GM10266 (cell line): ENCODE results near the gene DDX11.
"Not testable (repeated sequence)": the region's sequence is repeated elsewhere in the genome, so short reads cannot be mapped to it uniquely, and the experiment has no call there.

Source experiments
- DNase-seq: peaks from one replicate; pipeline ENCODE4 v3.0.0; 2012; ENCODE audit errors: extremely low spot score
- TF ChIP-seq, protein P1 (sequence below): IDR thresholded peaks from 2 replicates; pipeline ENCODE4 v1.5.1; 2012; ENCODE audit warnings: mild to moderate bottlenecking, low read depth; ENCODE audit not compliant: control insufficient read depth, insufficient read depth; ENCODE audit errors: missing control alignments

Gene DDX11

DNA sequence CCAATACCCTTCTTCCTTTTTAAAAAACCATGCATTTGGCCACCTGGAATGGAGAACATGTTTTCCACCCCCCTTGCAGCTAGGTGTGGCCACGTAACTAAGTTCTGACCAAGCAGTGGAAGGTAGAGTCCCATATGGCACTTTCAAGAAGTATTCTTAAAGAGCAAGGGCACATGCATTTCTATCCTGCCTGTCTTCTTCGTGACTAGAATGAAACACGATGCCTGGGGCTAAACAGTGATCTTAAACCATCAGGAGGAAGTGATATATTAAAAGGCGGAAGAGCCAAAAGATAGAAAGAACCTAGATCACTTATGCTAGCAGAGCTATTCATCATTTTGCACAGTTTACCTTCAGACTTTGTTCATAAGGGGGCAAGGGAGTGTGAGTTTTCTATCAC lies 16.0 kb upstream of the DDX11 start:
- DNase-seq: no peak
- TF ChIP-seq, protein P1, sequence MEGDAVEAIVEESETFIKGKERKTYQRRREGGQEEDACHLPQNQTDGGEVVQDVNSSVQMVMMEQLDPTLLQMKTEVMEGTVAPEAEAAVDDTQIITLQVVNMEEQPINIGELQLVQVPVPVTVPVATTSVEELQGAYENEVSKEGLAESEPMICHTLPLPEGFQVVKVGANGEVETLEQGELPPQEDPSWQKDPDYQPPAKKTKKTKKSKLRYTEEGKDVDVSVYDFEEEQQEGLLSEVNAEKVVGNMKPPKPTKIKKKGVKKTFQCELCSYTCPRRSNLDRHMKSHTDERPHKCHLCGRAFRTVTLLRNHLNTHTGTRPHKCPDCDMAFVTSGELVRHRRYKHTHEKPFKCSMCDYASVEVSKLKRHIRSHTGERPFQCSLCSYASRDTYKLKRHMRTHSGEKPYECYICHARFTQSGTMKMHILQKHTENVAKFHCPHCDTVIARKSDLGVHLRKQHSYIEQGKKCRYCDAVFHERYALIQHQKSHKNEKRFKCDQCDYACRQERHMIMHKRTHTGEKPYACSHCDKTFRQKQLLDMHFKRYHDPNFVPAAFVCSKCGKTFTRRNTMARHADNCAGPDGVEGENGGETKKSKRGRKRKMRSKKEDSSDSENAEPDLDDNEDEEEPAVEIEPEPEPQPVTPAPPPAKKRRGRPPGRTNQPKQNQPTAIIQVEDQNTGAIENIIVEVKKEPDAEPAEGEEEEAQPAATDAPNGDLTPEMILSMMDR: no peak

DNA sequence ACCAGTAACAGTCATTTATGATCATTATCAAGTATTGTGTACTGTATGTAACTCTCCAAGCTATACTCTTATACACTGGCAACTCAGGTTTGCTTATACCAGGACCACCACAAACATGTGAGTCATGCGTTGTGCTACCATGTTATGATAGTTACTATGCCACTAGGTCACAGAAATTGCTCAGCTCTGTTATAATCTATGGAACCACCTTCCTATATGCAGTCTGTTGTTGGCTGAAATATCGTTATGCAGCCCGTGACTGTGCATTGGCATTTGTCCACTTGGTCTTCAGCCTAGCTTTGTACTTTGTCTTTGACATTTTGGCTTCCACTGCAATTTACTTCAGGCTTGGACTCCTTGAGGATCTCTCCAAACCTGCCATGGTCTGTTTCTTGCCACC lies 7.5 kb upstream of the DDX11 start:
- not testable (repeated sequence) for DNase-seq

GRCh38 chr12:31067656-31068055 lies 6.0 kb upstream of the DDX11 start:
- DNase-seq: not testable (repeated sequence)

DNA sequence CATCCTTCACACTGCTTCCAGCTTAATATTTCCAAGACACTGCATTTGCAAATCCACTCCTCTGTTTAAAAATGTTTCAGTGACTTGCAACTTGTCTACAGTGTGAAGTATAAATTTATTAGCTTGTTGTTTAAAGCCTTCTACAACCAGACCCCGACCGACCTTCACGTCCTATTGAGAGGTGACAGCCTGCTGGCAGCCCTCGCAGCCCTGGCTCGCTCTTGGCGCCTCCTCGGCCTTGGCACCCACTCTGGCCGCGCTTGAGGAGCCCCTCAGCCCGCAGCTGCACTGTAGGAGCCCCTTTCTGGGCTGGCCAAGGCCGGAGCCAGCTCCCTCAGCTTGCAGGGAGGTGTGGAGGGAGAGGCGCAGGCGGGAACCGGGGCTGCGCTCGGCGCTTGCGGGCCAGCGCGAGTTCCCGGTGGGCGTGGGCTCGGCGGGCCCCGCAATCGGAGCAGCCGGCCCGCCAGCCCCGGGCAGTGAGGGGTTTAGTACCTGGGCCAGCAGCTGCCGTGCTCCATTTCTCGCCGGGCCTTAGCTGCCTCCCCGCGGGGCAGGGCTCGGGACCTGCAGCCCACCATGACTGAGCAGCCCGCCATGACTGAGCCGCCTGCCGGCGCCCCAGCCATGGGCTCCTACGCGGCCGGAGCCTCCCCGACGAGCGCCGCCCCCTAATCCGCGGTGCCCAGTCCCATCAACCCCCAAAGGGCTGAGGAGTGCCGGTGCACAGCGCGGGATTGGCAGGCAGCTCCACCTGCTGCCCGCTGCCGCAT lies 2.5 kb upstream of the DDX11 start:
- DNase-seq: not testable (repeated sequence)

DNA sequence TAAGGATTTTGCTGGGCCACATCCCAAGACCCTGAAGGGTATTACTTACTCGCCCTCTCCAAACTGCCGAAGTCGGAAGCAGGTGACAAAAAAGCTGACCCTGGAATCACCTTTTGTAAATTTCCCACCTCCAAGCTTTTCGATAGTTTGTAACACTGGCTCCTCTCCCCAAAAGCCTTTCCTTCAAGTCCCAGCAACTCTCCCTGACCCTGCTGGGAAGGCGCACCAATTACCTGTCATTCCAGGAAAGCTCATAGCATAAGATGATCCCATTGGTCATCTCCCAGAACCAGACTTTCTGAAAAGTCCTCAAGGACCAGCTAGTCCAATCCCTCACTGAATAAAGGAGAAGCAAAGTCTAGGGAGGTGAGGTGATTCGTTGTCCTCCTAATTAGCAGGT lies 698 bp upstream of the DDX11 start:
- DNase-seq: not testable (repeated sequence)

- DNase-seq: not testable (repeated sequence)
These were observed 744 bp downstream of the DDX11 start for GRCh38 chr12:31074333-31074874.

DNA sequence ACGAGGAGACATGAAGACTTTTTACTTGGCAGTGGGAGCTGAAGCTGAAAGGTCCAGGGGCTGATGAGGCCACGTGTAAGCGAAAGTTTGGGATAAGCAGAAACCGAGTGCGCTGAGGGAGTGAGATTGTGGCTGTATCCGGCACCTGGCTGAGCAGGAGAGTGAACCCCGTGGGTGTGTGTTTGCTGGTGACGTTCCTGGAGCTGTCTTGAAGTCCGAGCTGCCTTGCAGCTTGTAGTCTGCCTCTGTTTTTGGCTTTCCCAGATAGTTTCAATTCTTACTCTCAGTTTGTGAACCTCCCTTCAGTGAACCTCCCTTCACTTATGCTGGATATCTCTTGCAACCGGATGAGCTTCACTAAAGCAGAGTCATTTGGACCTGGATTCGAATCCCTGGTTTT lies 2.5 kb downstream of the DDX11 start:
- not testable (repeated sequence) for DNase-seq

DNA sequence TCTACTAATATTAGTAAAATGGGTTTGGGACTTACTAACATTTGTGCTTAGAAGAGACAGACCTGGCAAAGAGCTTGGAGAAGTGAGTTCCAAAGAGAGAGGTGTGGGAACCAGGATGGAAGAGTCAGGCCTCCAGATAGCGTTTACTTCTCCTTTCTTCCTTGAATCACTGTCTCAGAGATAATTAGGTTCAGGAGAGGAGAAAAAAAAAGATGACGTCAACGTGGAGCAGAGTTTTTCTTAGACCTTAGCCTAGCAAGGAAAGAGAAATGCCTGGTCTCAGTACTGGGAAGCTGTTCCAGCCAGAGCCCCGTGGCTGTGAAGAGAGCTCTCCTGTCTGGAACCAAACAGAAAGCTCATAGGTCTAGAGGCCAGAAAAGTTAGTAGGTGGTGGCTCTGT lies 3.4 kb downstream of the DDX11 start:
- DNase-seq: not testable (repeated sequence)

DNA sequence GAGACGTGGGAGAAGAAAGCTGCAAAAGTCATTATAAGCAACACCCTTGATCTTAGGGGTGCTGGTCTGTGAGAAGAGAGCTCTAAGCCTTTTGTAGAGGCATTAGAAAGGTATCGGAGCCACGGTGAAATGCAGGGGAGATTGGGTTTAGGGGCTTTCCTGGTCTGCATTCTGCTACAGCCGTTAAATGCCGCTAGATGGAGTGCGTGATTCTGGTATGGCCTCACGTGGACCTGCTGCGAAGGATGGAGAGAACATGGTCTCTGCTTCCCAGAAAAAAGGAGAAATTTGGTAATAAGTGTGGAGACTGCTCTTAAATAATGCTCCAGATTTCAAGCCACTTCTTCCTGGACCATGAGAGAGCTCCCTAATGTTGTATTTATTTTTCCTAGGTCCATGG lies 4.3 kb downstream of the DDX11 start:
- not testable (repeated sequence) for DNase-seq

DNA sequence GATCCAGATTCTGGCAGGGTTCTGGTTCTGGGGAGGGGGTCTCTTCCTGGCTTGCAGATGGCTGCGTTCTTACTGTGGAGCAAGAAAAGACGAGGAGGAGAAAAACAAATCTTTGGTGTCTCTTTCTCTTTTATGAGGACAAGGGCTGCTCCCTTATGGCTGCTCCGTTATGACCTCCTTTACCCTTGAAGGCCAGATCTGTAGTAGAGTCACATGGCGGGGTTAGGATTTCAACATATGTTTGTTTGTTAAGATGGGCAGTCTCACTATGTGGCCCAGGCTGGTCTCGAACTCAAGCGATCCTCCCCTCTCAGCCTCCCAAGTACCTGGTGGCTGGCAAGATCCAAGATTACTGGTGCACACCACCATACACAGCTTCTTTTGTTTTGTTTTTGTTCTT lies 5.8 kb downstream of the DDX11 start:
- DNase-seq: not testable (repeated sequence)

GRCh38 chr12:31080221-31080620 lies 6.6 kb downstream of the DDX11 start:
- not testable (repeated sequence) for DNase-seq

DNA sequence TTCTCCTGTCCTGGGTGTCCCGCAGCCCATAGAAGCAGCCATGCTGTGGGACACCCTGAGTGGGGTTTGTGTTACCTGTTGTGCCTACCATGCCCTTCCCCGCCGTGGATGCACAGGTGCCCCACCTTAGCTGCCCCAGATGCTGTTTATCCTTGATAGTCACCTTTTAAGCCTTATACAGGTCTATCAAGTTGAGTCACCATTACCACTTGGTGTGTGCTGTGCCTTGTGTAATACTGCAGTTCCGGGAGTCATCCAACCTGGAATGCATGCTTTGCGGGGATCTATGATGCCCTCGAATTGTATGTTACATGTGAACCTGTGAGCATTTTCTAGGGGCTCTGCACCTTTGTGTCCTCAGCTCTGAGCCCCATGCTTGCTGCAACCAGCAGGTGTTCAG lies 7.6 kb downstream of the DDX11 start:
- DNase-seq: not testable (repeated sequence)

DNA sequence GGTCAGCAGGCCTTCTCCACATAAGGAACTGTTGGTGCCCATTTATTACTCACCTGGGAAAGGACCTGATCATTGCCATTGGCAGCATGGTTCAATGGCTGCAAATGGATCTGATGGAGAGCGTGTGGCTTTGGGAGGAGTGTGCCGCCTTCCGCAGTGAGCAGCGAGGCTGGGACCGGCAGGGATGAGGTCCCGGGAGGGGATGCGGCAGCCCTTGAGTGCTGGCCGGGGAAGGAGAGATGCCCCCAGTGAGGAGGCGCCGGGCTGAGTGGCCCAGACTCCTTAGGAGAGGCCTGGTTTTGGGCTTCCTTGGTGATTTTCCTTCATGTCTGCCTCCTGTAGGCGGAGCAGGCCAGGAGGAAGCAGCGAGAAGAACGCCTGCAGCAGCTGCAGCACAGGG lies 10.6 kb downstream of the DDX11 start:
- DNase-seq: not testable (repeated sequence)

DNA sequence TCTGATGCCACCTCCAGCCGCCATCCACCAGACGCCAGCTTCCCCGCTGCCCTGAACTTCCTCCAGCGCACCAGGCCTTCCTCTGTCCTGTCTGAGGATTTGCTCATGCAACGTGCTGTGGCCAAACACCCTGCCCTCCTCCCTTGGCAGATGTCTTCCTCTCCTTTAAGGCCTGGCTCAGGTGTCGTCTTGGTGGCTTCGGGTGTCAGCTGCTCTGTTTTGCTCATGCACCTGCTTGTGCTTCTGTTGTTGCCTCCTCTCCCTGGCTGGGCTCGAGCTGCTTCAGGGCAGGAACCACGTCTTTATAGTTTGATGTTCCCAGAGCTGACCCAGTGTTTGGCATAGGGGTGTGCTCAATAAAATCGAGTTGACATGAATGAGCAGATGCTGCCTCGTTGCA lies 12.4 kb downstream of the DDX11 start:
- DNase-seq: not testable (repeated sequence)

- not testable (repeated sequence) for DNase-seq
These were observed 13.8 kb downstream of the DDX11 start for GRCh38 chr12:31087486-31087885.

DNA sequence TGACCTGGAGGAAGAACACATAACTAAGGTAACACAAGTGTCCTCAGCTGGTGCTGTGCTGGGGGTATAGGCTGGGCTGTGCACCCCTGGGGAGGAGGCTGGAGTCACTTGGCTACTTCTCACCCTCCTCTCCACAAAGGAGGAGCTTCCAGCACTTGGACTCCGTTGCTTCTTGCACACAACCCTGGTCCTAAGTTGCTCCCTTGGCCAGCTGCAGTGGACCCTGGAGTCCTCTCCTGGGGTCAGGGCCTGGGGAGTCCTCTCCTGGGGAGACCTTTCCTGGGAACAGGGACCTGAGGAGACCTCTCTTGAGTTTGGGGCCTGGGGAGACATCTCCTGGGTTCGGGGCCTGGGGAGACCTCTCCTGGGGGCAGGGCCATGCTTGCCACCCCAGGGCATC lies 14.3 kb downstream of the DDX11 start:
- not testable (repeated sequence) for DNase-seq
